Breast epithelium (tissue), 3 donors: ENCODE measurements around the gene PLCH2.

Experiments
- CTCF ChIP-seq, 3 donors: fragments of 450-650 bp; IDR thresholded peaks; one replicate each; pipeline ENCODE4 v1.5.1; 2016 to 2017; ENCODE audit warnings: antibody characterized with exemption in 3 of 3, mild to moderate bottlenecking in 3 of 3, moderate library complexity in 3 of 3
- POLR2A ChIP-seq: fragments of 450-650 bp; IDR thresholded peaks from one replicate; pipeline ENCODE4 v1.6.1; 2016; ENCODE audit warnings: antibody characterized with exemption, mild to moderate bottlenecking, moderate library complexity
- POLR2AphosphoS5 ChIP-seq, 3 donors: sonication (generic); formaldehyde crosslinking; IDR thresholded peaks; one replicate each; pipeline ENCODE4 v1.6.1; 2017; ENCODE audit warnings: antibody characterized with exemption in 3 of 3

GRCh38 chr1:2443277-2444137 is 32.6 kb upstream of the PLCH2 start:
- TF ChIP-seq POLR2AphosphoS5 (IDR thresholded peaks at IDR 0.05) (no peak), CTCF (IDR thresholded peaks at IDR 0.05) (no peak), POLR2A (no peak)
